Skeletal muscle satellite cell (primary cell): Measurements from ENCODE around the gene TMEM255A.

Experiments used
- H3K27me3 ChIP-seq: 2 replicates; pipeline ENCODE4 v1.7.0; 2013; ENCODE audit warnings: low read length; ENCODE audit not compliant: control insufficient read depth, insufficient read depth
- H3K36me3 ChIP-seq: 2 replicates; pipeline ENCODE4 v1.7.0; 2013; ENCODE audit warnings: mild to moderate bottlenecking, control low read depth, low read length; ENCODE audit not compliant: insufficient read depth
- H3K4me1 ChIP-seq: 2 replicates; pipeline ENCODE4 v1.7.0; 2013; ENCODE audit warnings: low read length; ENCODE audit not compliant: control insufficient read depth, insufficient read depth
- H3K4me2 ChIP-seq: 2 replicates; pipeline ENCODE4 v1.7.0; 2013; ENCODE audit warnings: mild to moderate bottlenecking, low read length
- H3K4me3 ChIP-seq: 2 replicates; pipeline ENCODE4 v1.7.0; 2013; ENCODE audit warnings: low read length
- H3K9ac ChIP-seq: 2 replicates; pipeline ENCODE4 v1.7.0; 2013; ENCODE audit warnings: mild to moderate bottlenecking, low read depth, low read length, moderate library complexity
- H3K9me3 ChIP-seq: replicated peaks from 2 replicates; pipeline ENCODE4 v1.7.0; 2013; ENCODE audit warnings: mild to moderate bottlenecking, control low read depth, low read length

TMEM255A gene

DNA sequence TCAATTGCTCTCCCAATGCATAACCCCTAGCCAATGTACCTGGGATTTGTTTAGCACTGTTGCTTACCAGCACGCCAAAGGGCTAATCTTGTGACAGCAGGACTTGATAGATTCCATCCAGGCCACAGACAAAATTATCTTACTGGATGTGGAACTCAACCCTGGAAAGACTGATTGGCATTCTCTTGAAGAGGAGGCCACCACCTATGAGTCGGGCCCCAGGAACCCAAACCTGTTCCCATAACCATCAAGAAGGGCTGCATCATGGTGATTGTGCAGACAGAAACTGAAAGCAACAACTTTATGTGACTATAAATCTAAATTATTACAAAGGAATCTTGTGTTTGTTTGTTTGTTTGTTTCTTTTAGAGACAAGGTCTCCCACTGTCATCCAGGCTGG lies 19.9 kb upstream of the TMEM255A start:
- no peaks in the 10 kb centered on the region for H3K9me3 ChIP-seq

DNA sequence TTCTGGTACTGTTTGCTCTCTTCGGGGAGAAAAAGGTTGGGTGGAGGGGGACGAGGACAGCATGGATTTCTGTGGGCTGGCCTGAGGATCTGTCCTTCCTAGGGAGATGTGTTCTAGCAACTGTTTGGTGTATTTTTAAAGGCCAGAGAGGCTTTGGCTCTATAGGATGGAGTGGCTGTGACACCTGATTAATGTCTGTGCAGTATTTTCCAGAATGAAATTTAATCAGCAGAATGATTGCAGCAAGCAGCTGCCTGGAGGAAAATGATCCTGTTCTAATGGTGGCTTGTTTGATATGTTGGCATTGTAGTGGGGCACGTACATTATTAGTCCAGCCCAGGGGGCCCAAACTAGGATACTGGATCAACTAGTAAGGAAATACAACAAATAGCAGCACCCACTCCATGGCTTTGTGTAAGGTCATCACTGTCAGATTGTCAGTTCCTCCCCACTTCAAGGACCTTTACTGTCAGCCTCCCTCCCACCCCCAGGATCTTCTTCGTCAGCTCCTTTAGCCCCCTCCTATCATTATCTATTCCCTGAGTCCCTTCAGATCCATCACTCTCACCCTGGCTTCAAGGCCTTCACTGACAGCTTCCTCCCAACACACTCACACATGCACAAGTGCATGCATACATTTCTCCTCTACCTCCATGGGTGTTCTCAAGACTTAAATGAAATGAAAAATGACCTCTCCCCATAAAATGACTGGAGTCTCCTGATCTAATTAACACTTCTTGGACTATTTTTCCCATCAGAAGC lies 10.4 kb upstream of the TMEM255A start:
- Histone ChIP-seq H3K4me2 (no peak overlapping the region), H3K4me1 (no peaks in the 10 kb centered on the region), H3K4me3 (no peak overlapping the region), H3K9me3 (no peaks in the 10 kb centered on the region), H3K9ac (no peak overlapping the region), H3K36me3 (no peaks in the 10 kb centered on the region), H3K27me3 (peaks cover 24% of the 10 kb centered on the region)

More for the DNA sequence above, 19.9 kb upstream of the TMEM255A start:
- Histone ChIP-seq H3K4me3 (no peak overlapping the region), H3K4me1 (no peaks in the 10 kb centered on the region), H3K9ac (no peak overlapping the region), H3K4me2 (no peak overlapping the region), H3K36me3 (no peaks in the 10 kb centered on the region), H3K27me3 (no peaks in the 10 kb centered on the region)

DNA sequence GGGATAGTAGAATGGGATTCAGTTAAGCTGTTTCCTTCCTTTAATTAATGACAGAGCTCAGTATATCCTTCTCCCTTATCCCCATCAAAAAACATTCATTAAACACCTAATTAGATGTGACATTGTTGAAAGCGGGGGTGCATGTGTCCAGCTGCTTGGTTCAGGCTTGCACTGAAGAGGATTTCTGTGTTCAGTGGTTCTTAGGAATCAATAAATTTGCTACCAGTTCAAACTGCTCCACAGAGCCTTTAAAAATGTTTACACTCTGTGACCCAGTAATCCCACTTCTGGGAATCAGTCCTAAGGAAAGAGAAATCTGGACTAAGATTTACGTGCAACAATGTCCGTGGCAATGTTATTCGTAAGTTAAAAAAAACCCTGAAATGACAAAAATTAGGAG lies 7.2 kb upstream of the TMEM255A start:
- Histone ChIP-seq H3K4me1 (no peaks in the 10 kb centered on the region), H3K27me3 (peaks cover 33% of the 10 kb centered on the region), H3K36me3 (no peaks in the 10 kb centered on the region), H3K9me3 (no peaks in the 10 kb centered on the region), H3K9ac (no peak overlapping the region), H3K4me3 (no peak overlapping the region), H3K4me2 (no peak overlapping the region)

DNA sequence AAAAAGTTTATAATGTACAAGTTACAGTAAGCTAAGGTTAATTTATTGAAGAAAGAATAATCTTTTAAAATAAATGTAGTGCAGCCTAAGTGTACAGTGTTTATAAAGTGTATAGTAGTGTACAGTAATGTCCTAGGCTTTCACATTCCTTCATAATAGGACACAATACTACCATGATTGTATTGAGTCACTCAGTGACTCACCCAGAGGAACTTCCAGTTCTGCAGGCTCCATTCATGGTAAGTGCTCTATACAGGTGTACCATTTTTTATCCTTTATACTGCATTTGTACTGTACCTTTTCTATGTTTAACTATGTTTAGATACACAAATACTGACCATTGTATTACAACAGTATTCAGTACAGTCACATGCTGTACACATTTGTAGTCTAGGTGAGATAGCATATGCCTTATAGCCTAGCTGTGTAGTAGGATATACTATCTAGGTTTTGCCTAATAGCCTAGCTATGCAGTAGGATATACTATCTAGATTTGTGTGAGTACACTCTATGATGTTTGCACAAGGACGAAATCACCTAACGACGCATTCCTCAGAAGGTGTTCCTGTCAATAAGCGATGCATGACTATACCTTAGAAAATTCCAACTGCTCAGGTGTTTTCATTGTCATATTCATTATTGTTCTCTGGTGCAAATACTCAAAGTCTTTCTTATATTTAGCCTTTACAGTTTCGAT lies 5.5 kb upstream of the TMEM255A start:
- H3K27me3 ChIP-seq, result peaks cover 49% of the 10 kb centered on the region
- no peak overlapping the region for H3K9ac ChIP-seq
- H3K36me3 ChIP-seq, result no peaks in the 10 kb centered on the region

DNA sequence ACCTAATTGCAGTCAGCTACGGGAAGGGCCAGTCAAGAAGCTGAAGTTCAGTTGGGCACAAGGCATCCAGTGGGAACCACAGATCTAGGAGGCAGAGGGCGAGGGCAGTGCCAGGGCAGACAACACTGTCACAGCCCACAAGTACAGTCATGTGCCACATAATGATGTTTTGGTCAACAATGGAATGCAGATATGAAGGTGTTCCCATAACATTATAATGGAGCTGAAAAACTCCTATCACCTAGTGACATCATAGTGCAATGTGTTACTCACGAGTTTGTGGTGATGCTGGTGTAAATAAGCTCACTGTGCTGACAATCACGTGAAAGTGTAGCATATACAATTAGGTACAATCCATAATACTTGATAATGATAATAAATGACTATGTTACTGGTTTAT lies 4.5 kb upstream of the TMEM255A start:
- Histone ChIP-seq H3K9ac (no peak overlapping the region), H3K4me2 (no peak overlapping the region), H3K27me3 (peaks cover 46% of the 10 kb centered on the region), H3K9me3 (no peaks in the 10 kb centered on the region), H3K4me3 (no peak overlapping the region), H3K4me1 (peaks cover 2% of the 10 kb centered on the region), H3K36me3 (no peaks in the 10 kb centered on the region)

More for the DNA sequence above, 5.5 kb upstream of the TMEM255A start:
- Histone ChIP-seq H3K4me1 (no peaks in the 10 kb centered on the region), H3K4me3 (no peak overlapping the region), H3K9me3 (no peaks in the 10 kb centered on the region), H3K4me2 (no peak overlapping the region)

DNA sequence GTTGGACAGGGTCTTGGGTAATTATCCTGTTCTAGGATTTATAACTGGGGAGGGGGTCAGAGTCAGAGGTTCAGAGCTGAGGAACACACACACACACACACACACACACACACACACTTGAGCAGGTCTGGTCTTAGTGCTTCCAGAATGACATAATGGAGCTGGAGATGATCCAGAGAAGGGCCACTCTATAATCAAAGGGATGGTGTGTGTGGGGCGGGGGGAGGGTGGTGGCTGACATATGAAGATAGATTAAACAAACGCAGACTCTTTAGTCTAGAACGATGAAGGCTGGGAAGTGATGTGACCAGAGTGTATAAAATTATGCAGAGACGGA lies 434 bp upstream of the TMEM255A start:
- H3K4me2 ChIP-seq, result no peak overlapping the region
- H3K4me3 ChIP-seq, result no peak overlapping the region
- H3K36me3 ChIP-seq, result no peaks in the 10 kb centered on the region
- no peaks in the 10 kb centered on the region for H3K9me3 ChIP-seq
- H3K4me1 ChIP-seq, result peaks cover 10% of the 10 kb centered on the region
- H3K9ac ChIP-seq, result no peak overlapping the region
- H3K27me3 ChIP-seq, result peaks cover 44% of the 10 kb centered on the region

DNA sequence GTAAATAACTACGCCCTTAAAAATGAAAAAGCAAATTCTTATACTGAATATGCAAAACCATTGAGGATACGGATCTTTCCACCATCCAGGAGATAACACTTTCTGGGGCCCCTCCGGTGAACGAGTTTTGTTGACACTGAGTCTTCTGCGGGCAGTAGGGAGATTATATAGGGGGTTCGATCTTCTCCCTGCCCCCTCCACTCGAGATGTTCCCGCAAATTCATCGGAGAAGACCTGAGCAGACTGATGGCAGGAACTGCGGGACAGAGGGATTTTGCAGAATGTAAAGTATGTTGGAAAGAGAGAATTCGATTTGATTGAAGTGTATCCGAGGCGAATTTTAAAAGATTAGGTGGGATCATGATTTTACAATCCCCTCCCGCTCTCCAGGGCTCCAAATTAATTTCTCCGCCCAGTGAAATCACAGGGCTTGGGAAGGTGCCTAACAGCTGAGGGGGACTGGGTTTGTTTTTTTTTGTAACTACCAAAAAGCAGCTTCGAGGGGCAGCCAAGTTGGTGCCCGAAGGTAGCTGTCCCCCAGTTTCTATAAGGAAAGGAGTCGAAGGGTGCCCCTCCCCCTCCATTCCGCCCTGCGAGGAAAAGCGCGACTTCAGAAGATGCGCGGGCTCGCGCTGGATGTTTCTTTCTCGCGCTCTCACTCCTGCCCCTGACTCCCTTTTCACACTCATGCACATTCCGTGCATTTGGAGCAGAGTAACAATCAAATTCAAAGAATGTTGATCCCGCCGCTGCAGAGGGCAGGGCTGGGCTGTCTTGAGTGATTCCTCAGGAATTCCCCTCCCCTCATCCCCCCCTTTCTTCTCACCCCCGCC lies 1.2 kb downstream of the TMEM255A start:
- peak overlapping the region; percentile 35 for H3K9ac ChIP-seq
- peak overlapping the region; percentile 76 for H3K4me2 ChIP-seq
- H3K36me3 ChIP-seq, result no peaks in the 10 kb centered on the region
- H3K27me3 ChIP-seq, result peaks cover 44% of the 10 kb centered on the region
- no peaks in the 10 kb centered on the region for H3K9me3 ChIP-seq
- peaks cover 10% of the 10 kb centered on the region for H3K4me1 ChIP-seq
- H3K4me3 ChIP-seq, result peak overlapping the region; percentile 55

DNA sequence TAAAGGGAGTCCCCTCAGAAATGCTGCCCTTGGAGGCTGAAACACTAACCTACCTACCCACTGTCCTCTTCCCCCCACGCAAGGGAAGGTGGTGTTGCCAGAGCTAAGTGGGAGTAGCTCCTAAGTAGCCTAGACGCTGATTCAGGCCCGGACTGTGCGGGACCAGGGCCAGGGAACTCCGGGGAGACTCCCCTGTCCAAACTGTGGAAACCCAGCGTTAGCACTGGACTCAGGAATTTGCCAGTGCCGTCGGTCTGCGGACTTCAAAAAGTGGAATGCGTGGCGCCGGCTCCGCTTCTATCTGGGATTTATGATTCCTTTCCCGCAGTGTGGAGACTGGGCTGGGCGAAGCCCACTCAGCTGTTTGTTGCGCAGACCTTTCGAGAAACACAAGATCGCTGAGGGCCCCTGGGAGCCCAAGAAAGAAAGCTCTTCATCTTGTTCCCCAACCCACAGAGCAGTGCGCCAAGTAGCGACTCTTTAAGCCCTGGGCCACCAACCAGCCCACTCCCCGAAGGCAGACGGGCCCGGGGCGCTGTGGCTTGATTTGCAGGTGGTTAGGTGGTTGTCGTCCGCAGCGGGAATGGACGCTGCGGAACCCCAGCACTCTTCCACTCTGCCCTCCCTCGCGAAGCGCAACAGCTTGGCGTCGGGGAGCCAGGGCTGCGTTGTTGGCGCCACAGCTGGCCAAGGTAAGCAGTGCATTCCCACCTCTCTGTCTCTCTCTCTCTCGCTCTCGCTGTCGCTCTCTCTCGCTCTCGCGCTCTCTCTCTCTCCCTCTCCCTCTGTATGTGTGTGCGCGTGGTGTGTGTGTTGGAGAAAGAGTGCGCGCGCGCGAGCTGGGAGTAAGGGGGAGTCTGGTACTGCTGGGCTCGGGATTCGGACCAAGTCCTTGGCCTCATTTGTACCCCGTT lies 2.0 kb downstream of the TMEM255A start:
- Histone ChIP-seq H3K9ac (peak overlapping the region; percentile 35), H3K4me3 (peak overlapping the region; percentile 55), H3K4me2 (peak overlapping the region; percentile 76), H3K4me1 (peaks cover 10% of the 10 kb centered on the region), H3K9me3 (no peaks in the 10 kb centered on the region), H3K36me3 (no peaks in the 10 kb centered on the region), H3K27me3 (peaks cover 41% of the 10 kb centered on the region)

DNA sequence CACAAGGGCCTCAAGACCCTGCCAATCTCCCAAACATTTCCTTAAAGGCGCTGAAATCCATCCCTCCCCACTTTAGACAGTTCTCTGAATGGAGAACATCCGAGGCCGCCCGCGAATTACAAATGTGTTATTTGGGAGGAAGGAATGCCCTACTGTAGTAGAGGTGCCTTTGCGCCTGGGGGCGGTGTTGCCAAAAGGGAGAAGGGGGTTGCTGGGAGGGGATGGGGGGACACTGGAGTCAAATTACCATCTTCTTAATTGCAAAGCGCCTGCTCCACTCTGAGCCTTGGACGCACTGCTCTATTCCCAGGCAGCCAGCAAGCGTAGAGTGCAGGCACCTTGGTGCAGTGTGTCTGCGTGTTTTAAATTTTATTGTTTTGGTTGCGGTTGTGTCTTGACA lies 2.7 kb downstream of the TMEM255A start:
- Histone ChIP-seq H3K9me3 (no peaks in the 10 kb centered on the region), H3K27me3 (peaks cover 39% of the 10 kb centered on the region), H3K4me3 (no peak overlapping the region), H3K9ac (no peak overlapping the region), H3K36me3 (no peaks in the 10 kb centered on the region), H3K4me2 (no peak overlapping the region), H3K4me1 (peaks cover 10% of the 10 kb centered on the region)

DNA sequence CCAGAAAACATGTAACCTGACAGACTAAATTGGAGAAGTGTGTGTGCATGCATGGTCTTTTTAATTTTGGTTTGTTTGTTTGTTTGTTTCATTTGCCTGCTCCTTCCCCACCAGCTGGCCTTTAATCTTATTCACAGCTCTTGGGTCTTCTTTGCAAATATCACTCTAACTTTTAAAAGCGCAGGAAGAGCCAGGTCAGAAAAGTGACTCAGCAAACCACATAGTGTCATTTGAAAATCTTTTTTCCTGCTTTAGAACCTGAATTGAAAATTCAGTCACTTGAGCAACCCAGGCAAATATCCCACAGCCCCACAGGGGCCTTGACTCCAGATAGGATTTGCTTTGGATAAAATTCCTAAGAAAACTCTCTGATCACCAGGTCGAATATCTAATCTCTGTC lies 4.6 kb downstream of the TMEM255A start:
- H3K4me3 ChIP-seq, result no peak overlapping the region
- no peak overlapping the region for H3K4me2 ChIP-seq
- H3K9ac ChIP-seq, result no peak overlapping the region
- H3K4me1 ChIP-seq, result peaks cover 10% of the 10 kb centered on the region
- H3K36me3 ChIP-seq, result no peaks in the 10 kb centered on the region
- H3K9me3 ChIP-seq, result no peaks in the 10 kb centered on the region
- H3K27me3 ChIP-seq, result peaks cover 20% of the 10 kb centered on the region
